Omental fat pad (tissue), 4 donors: Measurements from ENCODE around the gene ARL13B. TPM values are rescaled to one million over a fixed set of nuclear protein-coding genes. Genes with fewer than 3 reads are reported as not detected.
"Not testable (repeated sequence)": the region's sequence is repeated elsewhere in the genome, so short reads cannot be mapped to it uniquely, and the experiment has no call there.

Experiments
- ATAC-seq: fragments of 150-250 bp; one replicate; pipeline ENCODE4 v1.9.1; 2016; ENCODE audit warnings: mild to moderate bottlenecking, moderate library complexity; ENCODE audit not compliant: low FRiP score
- DNase-seq: peaks from one replicate; pipeline ENCODE4 v3.0.0-alpha.2; 2019; ENCODE audit warnings: low spot score
- CTCF ChIP-seq, 3 donors: fragments of 450-650 bp; IDR thresholded peaks; one replicate each; pipeline ENCODE4 v1.5.1; 2016 to 2017; ENCODE audit warnings: antibody characterized with exemption in 3 of 3, mild to moderate bottlenecking in 3 of 3, moderate library complexity in 2 of 3
- total RNA-seq, 4 donors: library from RNA; depleted of rRNA; stranded (reverse); fragments of >200 nt; gene quantifications; one replicate each; pipeline ENCODE4 v1.1.0, GENCODE V29; 2016

ARL13B gene
- total RNA-seq, 4 donors from 2014 or later: 6.8 to 14.5 (median 12.1) TPM

DNA sequence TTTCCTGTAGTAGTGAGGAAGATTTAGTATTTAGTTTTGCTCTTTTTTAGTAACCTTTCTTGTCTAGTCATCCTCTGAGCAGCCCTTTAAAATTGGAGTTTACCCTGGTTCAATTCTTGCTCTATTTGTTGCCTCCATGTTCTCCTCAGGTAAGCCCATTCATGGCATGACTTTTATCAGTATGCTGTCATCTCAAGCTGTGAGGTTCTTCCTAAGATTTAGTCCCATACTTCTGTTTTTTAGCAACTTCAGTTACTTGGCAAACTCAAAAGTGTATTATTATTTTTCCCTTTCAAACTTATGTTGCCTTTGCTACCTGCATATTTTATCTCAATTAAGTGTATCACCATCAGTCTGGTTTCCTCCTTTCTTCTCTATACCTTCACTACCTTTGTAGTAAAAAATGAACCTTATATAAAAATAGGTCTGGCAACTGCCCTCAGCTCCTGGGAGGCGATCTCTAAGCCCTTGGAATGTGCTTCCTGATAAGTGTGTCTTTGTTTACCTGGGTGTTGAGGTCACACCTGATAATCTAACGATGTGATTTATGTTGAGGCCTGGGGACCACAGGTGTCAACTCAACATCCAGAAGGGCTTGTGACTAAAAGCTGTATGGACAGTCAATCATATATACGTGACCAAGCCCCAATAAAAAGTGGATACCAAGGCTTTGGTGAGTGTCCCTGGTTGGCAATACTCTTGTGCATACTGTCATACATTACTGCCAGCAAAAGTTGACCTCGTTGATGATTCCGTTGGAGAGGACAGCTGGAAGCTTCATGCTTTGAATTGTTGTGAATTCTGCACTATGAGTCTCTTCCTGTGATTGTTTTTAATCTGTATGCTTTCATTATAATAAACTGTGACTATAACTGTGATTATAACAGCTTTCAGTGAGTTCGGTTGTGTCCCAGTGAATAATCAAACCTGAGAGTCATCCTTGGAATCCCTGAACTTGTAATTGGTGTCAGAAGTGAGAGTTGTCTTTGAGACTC, 86.8 kb downstream of the ARL13B start:
- DNase-seq (no peak), ATAC-seq (no peak)
- TF ChIP-seq CTCF (IDR thresholded peaks at IDR 0.05): no peak

- DNase-seq: no peak
- no peak for ATAC-seq
- no peak for TF ChIP-seq CTCF (IDR thresholded peaks at IDR 0.05)
Measured at GRCh38 chr3:94069194-94069813, 89.3 kb downstream of the ARL13B start.

- ATAC-seq (no peak), DNase-seq (no peak)
- TF ChIP-seq CTCF (IDR thresholded peaks at IDR 0.05): no peak
Measured at GRCh38 chr3:94070341-94070911, 90.5 kb downstream of the ARL13B start.

DNA sequence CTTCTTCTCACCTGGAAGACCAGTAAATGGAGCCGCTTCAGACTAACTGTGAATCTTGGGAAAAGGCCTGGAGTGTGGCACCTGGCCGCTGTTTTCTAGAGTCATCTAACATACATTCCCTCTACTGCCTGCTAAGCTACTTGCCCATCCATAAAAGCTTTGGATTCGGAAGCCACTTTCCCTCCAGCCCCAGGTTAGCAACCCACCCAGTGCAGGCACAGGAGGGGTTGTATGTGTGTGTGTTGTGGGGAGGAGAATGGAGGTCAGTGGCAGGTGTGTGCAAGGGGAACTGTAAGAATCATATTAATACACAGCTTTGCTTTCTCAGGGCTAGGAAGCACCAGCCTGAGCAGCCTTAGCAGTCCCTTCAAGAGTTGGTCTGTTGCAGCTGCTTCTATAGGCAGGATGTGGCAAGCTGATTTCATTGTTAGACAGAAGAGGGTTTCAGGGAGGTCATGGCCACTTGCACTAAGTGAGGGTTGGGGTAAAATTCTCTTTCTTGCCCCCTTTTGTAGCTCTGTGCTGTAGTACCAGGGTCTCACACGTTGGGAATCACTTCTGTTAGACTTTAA, 91.8 kb downstream of the ARL13B start:
- DNase-seq (no peak), ATAC-seq (no peak)
- TF ChIP-seq CTCF (IDR thresholded peaks at IDR 0.05): no peak

- DNase-seq (no peak), ATAC-seq (no peak)
- no peak for TF ChIP-seq CTCF (IDR thresholded peaks at IDR 0.05)
Measured at GRCh38 chr3:94076055-94076454, 96.1 kb downstream of the ARL13B start.

DNA sequence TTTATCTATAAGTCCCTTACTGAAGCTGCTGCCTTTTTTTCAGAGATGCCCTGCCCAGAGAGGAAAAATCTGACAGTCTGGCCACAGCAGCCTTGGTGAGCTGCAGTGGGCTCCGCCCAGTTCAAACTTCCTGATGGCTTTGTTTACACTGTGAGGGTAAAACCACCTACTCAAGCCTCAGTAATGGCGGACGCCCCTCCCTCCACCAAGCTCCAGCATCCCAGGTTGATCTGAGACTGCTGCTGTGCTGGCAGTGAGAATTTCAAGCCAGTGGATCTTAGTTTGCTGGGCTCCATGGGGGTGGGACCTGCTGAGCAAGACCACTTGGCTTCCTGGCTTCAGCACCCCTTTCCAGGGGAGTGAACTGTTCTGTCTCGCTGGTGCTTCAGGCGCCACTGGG, 100.6 kb downstream of the ARL13B start:
- not testable (repeated sequence) for ATAC-seq, DNase-seq

- no peak for TF ChIP-seq CTCF (IDR thresholded peaks at IDR 0.05)
- no peak for ATAC-seq
- no peak for DNase-seq
Measured at GRCh38 chr3:94081884-94082283, 101.9 kb downstream of the ARL13B start.
